IMR-90 (cell line): ENCODE data around the gene BRIP1.

Source experiments
- CEBPB ChIP-seq: IDR thresholded peaks from 2 replicates; pipeline ENCODE4 v1.6.1; 2012; ENCODE audit warnings: low read depth, low read length, improper control_type of control experiment
- CHD1 ChIP-seq: IDR thresholded peaks from 2 replicates; pipeline ENCODE4 v1.6.1; 2012; ENCODE audit warnings: low read depth, low read length, improper control_type of control experiment
- ELK1 ChIP-seq: fragments of 150-350 bp; IDR thresholded peaks from 2 replicates; pipeline ENCODE4 v1.6.1; 2016; ENCODE audit warnings: low read depth, mild to moderate bottlenecking, low read length, moderate library complexity, borderline replicate concordance
- FOS ChIP-seq: fragments of 150-350 bp; IDR thresholded peaks from 2 replicates; pipeline ENCODE4 v1.6.1; 2016; ENCODE audit warnings: low read depth, low read length
- MXI1 ChIP-seq: IDR thresholded peaks from 2 replicates; pipeline ENCODE4 v1.6.1; 2012; ENCODE audit warnings: low read depth, mild to moderate bottlenecking, low read length, moderate library complexity, borderline replicate concordance
- NFE2L2 ChIP-seq: fragments of 150-350 bp; IDR thresholded peaks from 2 replicates; pipeline ENCODE4 v1.6.1; 2016; ENCODE audit warnings: low read depth, mild to moderate bottlenecking, low read length
- POLR2A ChIP-seq: IDR thresholded peaks from 2 replicates; pipeline ENCODE4 v1.6.1; 2012; ENCODE audit warnings: mild to moderate bottlenecking, low read depth, low read length
- RAD21 ChIP-seq: IDR thresholded peaks from 2 replicates; pipeline ENCODE4 v1.6.1; 2012; ENCODE audit warnings: low read length, improper control_type of control experiment
- RFX5 ChIP-seq: IDR thresholded peaks from 2 replicates; pipeline ENCODE4 v1.8.0; 2012; ENCODE audit warnings: low read depth, mild to moderate bottlenecking, low read length, moderate library complexity
- SMC3 ChIP-seq: fragments of 150-350 bp; IDR thresholded peaks from 2 replicates; pipeline ENCODE4 v1.6.1; 2016; ENCODE audit warnings: low read depth, mild to moderate bottlenecking, antibody characterized with exemption, low read length, moderate library complexity
- TF ChIP-seq, protein P1 (sequence below): conservative IDR thresholded peaks from 2 replicates; pipeline ENCODE4 v1.5.1; 2012; ENCODE audit warnings: mild to moderate bottlenecking, low read depth, low read length, improper control_type of control experiment
- TF ChIP-seq, protein P2 (sequence below): fragments of 150-350 bp; IDR thresholded peaks from 2 replicates; pipeline ENCODE4 v1.6.1; 2017; ENCODE audit warnings: mild to moderate bottlenecking, antibody characterized with exemption, low read length, low read depth

- TF ChIP-seq CEBPB, result no peak
- TF ChIP-seq, protein P1, sequence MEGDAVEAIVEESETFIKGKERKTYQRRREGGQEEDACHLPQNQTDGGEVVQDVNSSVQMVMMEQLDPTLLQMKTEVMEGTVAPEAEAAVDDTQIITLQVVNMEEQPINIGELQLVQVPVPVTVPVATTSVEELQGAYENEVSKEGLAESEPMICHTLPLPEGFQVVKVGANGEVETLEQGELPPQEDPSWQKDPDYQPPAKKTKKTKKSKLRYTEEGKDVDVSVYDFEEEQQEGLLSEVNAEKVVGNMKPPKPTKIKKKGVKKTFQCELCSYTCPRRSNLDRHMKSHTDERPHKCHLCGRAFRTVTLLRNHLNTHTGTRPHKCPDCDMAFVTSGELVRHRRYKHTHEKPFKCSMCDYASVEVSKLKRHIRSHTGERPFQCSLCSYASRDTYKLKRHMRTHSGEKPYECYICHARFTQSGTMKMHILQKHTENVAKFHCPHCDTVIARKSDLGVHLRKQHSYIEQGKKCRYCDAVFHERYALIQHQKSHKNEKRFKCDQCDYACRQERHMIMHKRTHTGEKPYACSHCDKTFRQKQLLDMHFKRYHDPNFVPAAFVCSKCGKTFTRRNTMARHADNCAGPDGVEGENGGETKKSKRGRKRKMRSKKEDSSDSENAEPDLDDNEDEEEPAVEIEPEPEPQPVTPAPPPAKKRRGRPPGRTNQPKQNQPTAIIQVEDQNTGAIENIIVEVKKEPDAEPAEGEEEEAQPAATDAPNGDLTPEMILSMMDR, result no peak
- no peak for TF ChIP-seq RAD21
- TF ChIP-seq SMC3, result no peak
- TF ChIP-seq POLR2A, result no peak
- no peak for TF ChIP-seq FOS
- no peak for TF ChIP-seq ELK1
- TF ChIP-seq, protein P2, sequence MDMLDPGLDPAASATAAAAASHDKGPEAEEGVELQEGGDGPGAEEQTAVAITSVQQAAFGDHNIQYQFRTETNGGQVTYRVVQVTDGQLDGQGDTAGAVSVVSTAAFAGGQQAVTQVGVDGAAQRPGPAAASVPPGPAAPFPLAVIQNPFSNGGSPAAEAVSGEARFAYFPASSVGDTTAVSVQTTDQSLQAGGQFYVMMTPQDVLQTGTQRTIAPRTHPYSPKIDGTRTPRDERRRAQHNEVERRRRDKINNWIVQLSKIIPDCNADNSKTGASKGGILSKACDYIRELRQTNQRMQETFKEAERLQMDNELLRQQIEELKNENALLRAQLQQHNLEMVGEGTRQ, result no peak
- no peak for TF ChIP-seq RFX5
- TF ChIP-seq CHD1, result no peak
- TF ChIP-seq NFE2L2, result no peak
- TF ChIP-seq MXI1, result no peak
These were observed 200.0 kb downstream of the BRIP1 start for GRCh38 chr17:61663310-61663709.
